ENCODE measurements around the gene MBNL1. TPM values are rescaled to one million over a fixed set of nuclear protein-coding genes. Genes with fewer than 3 reads are reported as not detected.

Gene MBNL1
- total and polyA plus RNA-seq, 2 of the 13 experiments (the other 11 are each of a cell fraction or from before 2014, with no cell fraction given) = 27.1 to 55.4 TPM

DNA sequence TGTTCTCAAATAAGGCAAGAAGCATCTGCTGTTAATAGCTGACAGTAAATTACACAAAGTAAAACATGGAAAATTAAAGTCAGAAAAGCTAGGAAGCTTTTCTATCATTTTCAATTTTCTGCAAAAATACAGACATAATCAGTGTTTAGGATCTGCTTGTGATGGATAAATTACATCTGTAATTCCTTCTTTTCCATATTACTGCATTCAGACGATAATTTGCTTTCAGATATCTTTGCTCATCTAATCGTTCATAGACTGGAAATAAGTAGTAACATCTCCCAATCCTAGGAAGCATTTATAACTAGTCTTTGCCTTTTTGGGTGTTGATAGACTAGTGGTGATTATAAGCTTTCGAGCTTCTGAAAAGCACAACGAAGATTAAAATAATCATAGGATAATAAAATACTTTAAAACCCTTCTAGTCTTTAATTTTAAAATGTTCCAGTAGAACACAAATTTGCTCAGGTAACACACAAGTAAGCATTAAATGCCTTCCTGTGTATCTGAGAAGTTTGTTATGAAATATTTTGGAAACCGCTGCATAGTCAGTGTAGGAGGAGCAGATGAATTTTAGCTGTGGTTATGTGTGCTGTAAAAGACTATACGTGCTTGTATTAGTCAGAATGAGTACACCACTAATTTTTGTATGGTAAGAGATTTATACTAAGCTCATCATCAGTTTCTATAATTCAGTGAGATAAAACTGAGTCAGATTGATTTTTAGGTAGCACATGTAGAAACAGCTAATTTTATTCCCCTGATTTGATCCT is 41.0 kb downstream of the MBNL1 start:
- no peak for FAIRE-seq
- peaks cover 49% of the 10 kb centered on the region for H3K4me1 ChIP-seq (ENCODE audit: insufficient read depth, low read length)
- in situ Hi-C loops (cut with HindIII; ENCODE audit: extremely low pct_ligation_motif_present, low pct_unique_long_range_greater_than_20kb) = no loop called here
- H3K4me3 ChIP-seq (replicated peaks in 1 of 3; ENCODE audit: insufficient read depth in 1 of 3, low read depth in 2 of 3, low read length in 3 of 3) = no peak overlapping the region
- 96% methylated on average over 6 of the region's 6 CpGs for WGBS (ENCODE audit: low lambda C conversion rate)
- no peak overlapping the region for H3K9ac ChIP-seq (ENCODE audit: insufficient read depth, low read depth, low read length)
- no peak for ATAC-seq
- no peaks in the 10 kb centered on the region for H4K20me1 ChIP-seq (ENCODE audit: insufficient read depth, low read length)
- DNase-seq (ENCODE audit: low spot score) = no peak
- CTCF ChIA-PET (ENCODE audit: low intra/inter-chr PET ratio, low total read pairs) = no interaction called here
- H3K79me2 ChIP-seq (ENCODE audit: insufficient read depth, low read length) = peaks cover 60% of the 10 kb centered on the region
- no peaks in the 10 kb centered on the region for H3K27me3 ChIP-seq (ENCODE audit: control insufficient read depth in 1 of 2, insufficient read depth in 2 of 2, low read length in 2 of 2)
- no peak overlapping the region for H3K27ac ChIP-seq (ENCODE audit: extremely low read length, insufficient read depth, low read length)
- no peak overlapping the region for H2AFZ ChIP-seq (ENCODE audit: low read length)
- POLR2A ChIA-PET = interaction anchor here (0.8 kb wide), 1 partner anchor 41 kb away, joined by 5 read pairs; the partner anchor contains the start of gene MBNL1
- no peaks in the 10 kb centered on the region for H3K36me3 ChIP-seq (replicated peaks in 1 of 2; ENCODE audit: control insufficient read depth in 1 of 2, insufficient read depth in 2 of 2, low read length in 2 of 2)
- no peaks in the 10 kb centered on the region for H3K9me3 ChIP-seq (ENCODE audit: low read length)
- no peak for TF ChIP-seq ZNF552 (CRISPR knock-in tag; IDR thresholded peaks at IDR 0.05; ENCODE audit: borderline replicate concordance)
- TF ChIP-seq ZBTB3 (CRISPR knock-in tag; IDR thresholded peaks at IDR 0.05; ENCODE audit: borderline replicate concordance, low read depth) = no peak
- no peak for TF ChIP-seq KLF16 (CRISPR knock-in tag; IDR thresholded peaks at IDR 0.05)
- no peak for TF ChIP-seq RFX1 (IDR thresholded peaks at IDR 0.05)
- no peak for TF ChIP-seq SALL2 (CRISPR knock-in tag; IDR thresholded peaks at IDR 0.05)
- TF ChIP-seq ZNF747 (CRISPR knock-in tag; IDR thresholded peaks at IDR 0.05; ENCODE audit: borderline replicate concordance) = no peak
- no peak for TF ChIP-seq KAT2B (IDR thresholded peaks at IDR 0.05; ENCODE audit: borderline replicate concordance, low read depth, low read length)
- TF ChIP-seq, protein P1, sequence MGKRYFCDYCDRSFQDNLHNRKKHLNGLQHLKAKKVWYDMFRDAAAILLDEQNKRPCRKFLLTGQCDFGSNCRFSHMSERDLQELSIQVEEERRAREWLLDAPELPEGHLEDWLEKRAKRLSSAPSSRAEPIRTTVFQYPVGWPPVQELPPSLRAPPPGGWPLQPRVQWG (CRISPR knock-in tag; IDR thresholded peaks at IDR 0.05; ENCODE audit: borderline replicate concordance, low read depth) = no peak
- no peak for TF ChIP-seq FOXK2 (IDR thresholded peaks at IDR 0.05)
- no peak for TF ChIP-seq SMARCE1 (IDR thresholded peaks at IDR 0.05; ENCODE audit: borderline replicate concordance)
- no peak for TF ChIP-seq TRIM24 (CRISPR knock-in tag; IDR thresholded peaks at IDR 0.05)
- TF ChIP-seq PHF21A (CRISPR knock-in tag; IDR thresholded peaks at IDR 0.05) = no peak
- no peak for TF ChIP-seq NONO (IDR thresholded peaks at IDR 0.05)
- TF ChIP-seq NONO (CRISPR knock-in tag; conservative IDR thresholded peaks at IDR 0.05) = no peak
- no peak for TF ChIP-seq STAG1 (CRISPR knock-in tag; IDR thresholded peaks at IDR 0.05)
- no TSS peak for BruUV-seq (replicated peaks)
- H3K4me2 ChIP-seq (ENCODE audit: low read depth, low read length) = no peak overlapping the region
- intact Hi-C loops (cut with micrococcal nuclease; ENCODE audit: unreplicated experiment) = loop anchor here (10.0 kb wide), 1 partner anchor 135 kb away; no protein-coding TSS in a partner anchor
